GM19238 (cell line): Measurements from ENCODE around the gene AGBL4.
"Not testable (repeated sequence)": the region's sequence is repeated elsewhere in the genome, so short reads cannot be mapped to it uniquely, and the experiment has no call there.

ENCODE experiments used
- DNase-seq: peaks from one replicate; pipeline ENCODE4 v3.0.0; 2011; ENCODE audit warnings: low spot score; ENCODE audit not compliant: insufficient read length

AGBL4 gene

DNA sequence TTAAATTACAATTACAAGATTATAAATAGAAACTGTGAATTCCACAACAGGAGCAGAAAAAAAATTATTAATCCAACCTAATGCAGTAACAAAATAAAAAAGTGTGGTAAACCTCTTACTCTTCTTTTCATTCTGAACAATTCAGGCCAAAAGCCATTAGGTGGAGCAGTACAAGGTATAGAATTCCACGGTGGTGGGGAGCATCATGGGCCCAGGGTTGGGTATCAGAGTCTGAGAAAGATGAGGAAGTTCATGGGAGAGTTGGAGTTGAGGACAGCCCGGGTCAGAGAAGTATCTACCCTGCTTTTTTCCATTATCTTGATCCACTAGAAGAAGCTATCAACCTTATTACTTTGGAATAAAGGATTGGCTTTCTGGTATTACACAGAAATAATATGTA, 586.9 kb downstream of the AGBL4 start:
- no peak for DNase-seq

- no peak for DNase-seq
These were observed 588.5 kb downstream of the AGBL4 start for GRCh38 chr1:49435291-49435690.

- no peak for DNase-seq
These were observed 599.0 kb downstream of the AGBL4 start for GRCh38 chr1:49424782-49425181.

- DNase-seq, result no peak
These were observed 607.0 kb downstream of the AGBL4 start for GRCh38 chr1:49416758-49417157.

GRCh38 chr1:49408346-49408745, 615.4 kb downstream of the AGBL4 start:
- DNase-seq, result no peak

- DNase-seq, result no peak
These were observed 626.7 kb downstream of the AGBL4 start for GRCh38 chr1:49397086-49397485.

- no peak for DNase-seq
These were observed 629.6 kb downstream of the AGBL4 start for GRCh38 chr1:49394200-49394599.

GRCh38 chr1:49389699-49390098, 634.1 kb downstream of the AGBL4 start:
- DNase-seq, result no peak

DNA sequence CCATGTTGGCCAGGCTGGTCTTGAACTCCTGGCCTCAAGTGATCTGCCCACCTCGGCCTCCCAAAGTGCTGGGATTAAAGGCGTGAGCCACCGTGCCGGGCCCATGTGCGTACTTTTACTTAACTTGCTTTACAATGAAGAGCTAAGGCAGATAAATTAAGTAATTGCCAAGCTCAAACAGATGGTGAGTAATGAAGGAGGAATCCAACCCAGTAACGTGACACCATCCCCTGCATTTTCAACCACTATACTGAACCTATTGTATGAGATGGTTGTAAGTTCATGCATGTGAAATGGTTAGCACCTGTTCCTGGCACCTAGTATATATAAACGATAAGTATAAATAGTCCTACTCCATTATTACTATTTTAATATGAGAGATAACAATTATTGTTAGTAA, 659.1 kb downstream of the AGBL4 start:
- DNase-seq, result no peak

GRCh38 chr1:49363628-49364027, 660.1 kb downstream of the AGBL4 start:
- DNase-seq, result no peak

- no peak for DNase-seq
These were observed 665.7 kb downstream of the AGBL4 start for GRCh38 chr1:49358036-49358435.

GRCh38 chr1:49356594-49356993, 667.2 kb downstream of the AGBL4 start:
- no peak for DNase-seq

GRCh38 chr1:49351768-49352167, 672.0 kb downstream of the AGBL4 start:
- no peak for DNase-seq

GRCh38 chr1:49346767-49347349, 676.9 kb downstream of the AGBL4 start:
- DNase-seq, result no peak

DNA sequence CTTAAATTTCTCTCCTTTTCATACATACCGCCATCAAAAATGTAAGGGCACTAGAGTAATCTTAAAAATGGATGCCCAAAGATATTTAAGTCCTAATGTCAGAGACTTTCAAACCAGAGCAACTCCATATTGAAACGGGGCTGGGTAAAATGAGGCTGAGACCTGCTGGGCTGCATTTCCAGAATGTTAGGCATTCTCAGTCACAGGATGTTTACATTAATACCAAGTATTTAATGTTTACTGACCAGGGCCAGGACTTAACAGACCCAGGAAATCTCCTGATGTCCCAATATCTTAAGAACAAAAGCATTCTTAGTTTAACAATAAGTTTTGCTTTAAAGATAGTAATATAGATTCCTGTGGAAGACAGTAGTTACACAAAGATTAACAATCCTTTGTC, 683.2 kb downstream of the AGBL4 start:
- DNase-seq, result no peak

DNA sequence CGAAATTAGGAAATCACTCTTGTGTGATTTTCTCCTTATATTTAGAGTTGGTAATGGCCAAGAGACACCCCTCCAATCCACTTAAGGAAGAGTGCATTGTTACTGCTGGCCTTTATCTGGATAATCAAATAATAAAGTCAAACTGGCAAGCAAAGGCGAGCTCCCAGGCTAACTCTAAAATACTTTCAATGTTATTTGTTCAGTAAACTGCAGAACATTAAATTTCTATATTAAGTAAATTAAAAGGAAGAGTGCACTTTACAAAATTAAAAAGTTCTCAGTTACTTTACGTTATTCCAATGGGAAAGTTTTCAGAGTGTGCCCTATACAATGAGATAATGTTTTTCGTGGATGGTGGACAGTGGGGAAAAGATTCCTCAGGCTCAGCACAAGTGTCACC, 684.7 kb downstream of the AGBL4 start:
- no peak for DNase-seq

DNA sequence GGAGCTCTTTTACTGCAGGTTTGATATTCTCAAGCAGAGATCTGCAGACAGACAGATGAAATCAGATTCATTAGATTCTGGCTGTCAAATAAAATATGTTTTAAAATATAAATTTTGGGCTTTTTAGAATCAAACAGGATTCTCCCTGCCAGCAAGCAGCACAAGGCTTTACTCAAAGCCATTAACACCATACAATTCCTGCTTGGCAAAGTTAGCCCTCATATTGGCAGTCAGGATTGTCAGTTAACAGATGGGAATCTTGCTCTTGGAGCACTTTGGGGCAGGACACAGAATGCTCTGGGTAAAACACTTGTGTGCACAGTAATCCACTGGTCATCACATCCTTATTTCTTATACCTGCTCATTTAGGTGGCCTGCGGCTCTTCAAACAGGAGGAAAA, 686.5 kb downstream of the AGBL4 start:
- DNase-seq, result no peak

GRCh38 chr1:49333906-49334305, 689.8 kb downstream of the AGBL4 start:
- DNase-seq, result no peak

GRCh38 chr1:49331066-49331852, 692.5 kb downstream of the AGBL4 start:
- DNase-seq, result no peak

DNA sequence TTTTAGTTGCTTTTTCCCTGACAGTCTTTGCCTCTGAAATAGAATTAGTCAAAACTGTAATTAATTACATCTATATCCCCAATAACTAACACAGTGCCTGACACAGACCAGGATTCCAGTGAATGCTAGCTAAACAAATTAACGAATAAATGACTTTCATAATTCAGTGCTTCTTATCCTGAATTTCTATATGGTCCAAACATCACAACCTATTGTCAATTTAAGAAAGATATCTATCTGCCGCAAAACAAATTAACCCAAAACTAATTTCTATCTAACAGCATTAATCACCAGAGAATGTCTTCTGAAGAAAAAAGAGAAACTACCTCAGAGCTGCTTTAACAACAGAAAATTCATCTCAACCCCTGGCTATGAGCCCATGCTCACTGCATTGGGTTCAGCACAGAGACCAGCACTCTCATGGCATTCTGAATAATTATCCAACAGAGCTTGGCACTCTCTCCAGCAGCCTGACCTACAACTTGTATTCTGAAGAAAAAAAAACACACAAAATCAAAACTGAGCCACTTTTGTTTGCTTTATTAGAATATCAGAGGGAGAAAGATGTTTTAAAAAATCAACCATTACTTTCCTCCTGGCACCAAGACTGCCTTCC, 699.7 kb downstream of the AGBL4 start:
- no peak for DNase-seq

DNA sequence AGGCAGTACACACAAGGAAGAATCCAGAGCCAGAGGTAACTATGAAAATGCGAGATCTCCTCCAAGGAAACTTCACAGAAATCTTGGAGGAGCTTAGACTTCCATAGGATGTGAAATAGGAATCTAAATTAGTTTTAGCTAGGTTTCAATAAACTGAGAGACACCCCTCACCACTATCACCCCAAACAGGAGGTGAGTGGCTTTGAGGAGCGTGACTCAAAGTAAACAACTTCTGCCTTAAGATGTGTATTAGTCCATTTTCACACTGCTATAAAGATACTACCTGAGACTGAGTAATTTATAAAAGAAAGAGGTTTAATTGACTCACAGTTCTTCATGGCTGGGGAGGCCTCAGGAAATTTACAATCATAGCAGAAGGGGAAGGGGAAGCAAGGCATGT, 703.3 kb downstream of the AGBL4 start:
- DNase-seq, result not testable (repeated sequence)

GRCh38 chr1:49319426-49319963, 704.3 kb downstream of the AGBL4 start:
- no peak for DNase-seq

DNA sequence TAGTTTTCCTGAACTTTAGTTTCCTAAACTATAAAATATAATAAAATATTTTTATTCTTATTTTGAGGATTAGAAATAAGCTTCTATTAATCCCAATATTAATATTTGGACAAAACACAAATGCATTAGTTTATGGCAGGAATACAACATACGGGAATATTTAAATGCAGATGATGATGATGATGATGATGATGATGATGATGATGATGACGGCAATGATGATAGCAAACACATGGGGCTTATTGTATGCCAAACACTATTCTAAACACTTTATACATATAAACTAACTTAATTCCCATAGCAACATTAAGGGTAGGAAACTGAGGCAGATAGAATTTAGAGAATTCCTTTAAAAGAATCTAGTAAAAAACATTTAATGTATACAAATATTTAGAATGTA, 705.5 kb downstream of the AGBL4 start:
- no peak for DNase-seq
